Gastroesophageal sphincter (tissue), 4 donors: Measurements from ENCODE around the gene ADGRF1. TPM values are rescaled to one million over a fixed set of nuclear protein-coding genes. Genes with fewer than 3 reads are reported as not detected.
A peak's percentile ranks its signal among the peaks of the same experiment; 100 is the strongest.

Experiments
- ATAC-seq: fragments of 150-250 bp; one replicate; pipeline ENCODE4 v1.9.1; 2016; ENCODE audit warnings: mild to moderate bottlenecking, moderate library complexity
- H3K27ac ChIP-seq, 4 donors: fragments of 200-600 bp; sonication (generic) in 3 of 4; 1 replicate in 3 of 4; 2 replicates in 1 of 4; pipeline ENCODE4 v1.5.1; 2016 to 2019
- H3K27me3 ChIP-seq: fragments of 200-600 bp; sonication (generic); one replicate; pipeline ENCODE4 v1.5.1; 2019
- H3K36me3 ChIP-seq, 2 donors: fragments of 200-600 bp; sonication (generic); one replicate each; pipeline ENCODE4 v1.5.1; 2019; ENCODE audit warnings: control low read depth in 1 of 2
- H3K4me1 ChIP-seq, 3 donors: fragments of 200-600 bp; sonication (generic); 1 replicate in 2 of 3; 2 replicates in 1 of 3; pipeline ENCODE4 v1.5.1; 2016 to 2019; ENCODE audit warnings: control low read depth in 2 of 3
- H3K4me3 ChIP-seq, 2 donors: fragments of 200-600 bp; sonication (generic); one replicate each; pipeline ENCODE4 v1.5.1; 2019; ENCODE audit warnings: mild to moderate bottlenecking in 1 of 2, moderate library complexity in 1 of 2
- H3K9me3 ChIP-seq, 3 donors: fragments of 200-600 bp; sonication (generic); one replicate each; pipeline ENCODE4 v1.5.1; 2017 to 2019; ENCODE audit warnings: control low read depth in 2 of 3
- CTCF ChIP-seq, 4 experiments: fragments of 200-600 bp in 2 of 4; fragments of 450-650 bp in 2 of 4; sonication (generic) in 1 of 4; IDR thresholded peaks; one replicate each; pipeline ENCODE4 v1.5.1; 2017 to 2019; ENCODE audit warnings: antibody characterized with exemption in 4 of 4, mild to moderate bottlenecking in 2 of 4, moderate library complexity in 2 of 4
- EP300 ChIP-seq: sonication (generic); formaldehyde crosslinking; IDR thresholded peaks from one replicate; pipeline ENCODE4 v1.6.1; 2017; ENCODE audit warnings: antibody characterized with exemption, mild to moderate bottlenecking
- POLR2A ChIP-seq, 2 donors: fragments of 450-650 bp; IDR thresholded peaks; one replicate each; pipeline ENCODE4 v1.6.1; 2017; ENCODE audit warnings: antibody characterized with exemption in 2 of 2, mild to moderate bottlenecking in 2 of 2, moderate library complexity in 1 of 2
- POLR2AphosphoS5 ChIP-seq: sonication (generic); formaldehyde crosslinking; IDR thresholded peaks from one replicate; pipeline ENCODE4 v1.6.1; 2017; ENCODE audit warnings: antibody characterized with exemption
- WGBS, 2 donors: methylation state at CpG; one replicate each; pipeline ENCODE4 v1.1.5; 2018; ENCODE audit warnings: low coverage in 1 of 2; 5-methylcytosine and 5-hydroxymethylcytosine counted together
- total RNA-seq, 4 donors: library from RNA; depleted of rRNA; stranded (reverse); fragments of >200 nt; gene quantifications; one replicate each; pipeline ENCODE4 v1.1.0, GENCODE V29; 2016

Gene ADGRF1
- total RNA-seq, 4 donors from 2014 or later: 1.8 TPM; not detected in 3

- 0% methylated on average over 1 of the region's 3 CpGs for WGBS, 2 donors
- H3K9me3 ChIP-seq: no peaks in the 10 kb centered on the region
- peaks cover 11 to 37% (median 11%) of the 10 kb centered on the region in 3 donors for H3K4me1 ChIP-seq
- TF ChIP-seq CTCF (IDR thresholded peaks at IDR 0.05) (no peak), POLR2AphosphoS5 (peak; percentile 100)
- H3K27ac ChIP-seq: peak overlapping the region; percentile 30 to 76 (median 66)
- no peaks in the 10 kb centered on the region for H3K27me3 ChIP-seq
- H3K4me3 ChIP-seq: peak overlapping the region; percentile 2 to 15
- peak; percentile 97 for ATAC-seq
- no peaks in the 10 kb centered on the region for H3K36me3 ChIP-seq
Observed at GRCh38 chr6:47083586-47084047, 41.5 kb upstream of the ADGRF1 start.

- WGBS, 2 donors: 100% methylated on average over 1 to 2 of the region's 5 CpGs
- no peak overlapping the region for H3K4me3 ChIP-seq
- no peaks in the 10 kb centered on the region for H3K27me3 ChIP-seq
Observed at GRCh38 chr6:47080083-47080596, 38.0 kb upstream of the ADGRF1 start.

GRCh38 chr6:47079638-47080037 lies 37.5 kb upstream of the ADGRF1 start:
- Histone ChIP-seq H3K36me3 (no peaks in the 10 kb centered on the region), H3K4me3 (no peak overlapping the region), H3K4me1 (peaks cover 10 to 46% (median 16%) of the 10 kb centered on the region in 3 donors), H3K9me3 (no peaks in the 10 kb centered on the region), H3K27ac (no peak overlapping the region), H3K27me3 (no peaks in the 10 kb centered on the region)
- WGBS, 2 donors: 77% methylated on average over 5 of the region's 7 CpGs; no CpG with 5 or more reads in 1 of the 2 donors
- no peak for ATAC-seq
- TF ChIP-seq POLR2A (IDR thresholded peaks at IDR 0.05): no peak
- no peak for TF ChIP-seq CTCF (IDR thresholded peaks at IDR 0.05)
- no peak for TF ChIP-seq EP300
- no peak for TF ChIP-seq POLR2AphosphoS5

More at GRCh38 chr6:47080083-47080596, 38.0 kb upstream of the ADGRF1 start:
- TF ChIP-seq POLR2AphosphoS5 (no peak), EP300 (no peak), CTCF (IDR thresholded peaks at IDR 0.05) (no peak)
- H3K4me1 ChIP-seq: peaks cover 11 to 51% (median 16%) of the 10 kb centered on the region in 3 donors
- no peaks in the 10 kb centered on the region for H3K36me3 ChIP-seq
- no peak for ATAC-seq
- no peaks in the 10 kb centered on the region for H3K9me3 ChIP-seq
- no peak overlapping the region for H3K27ac ChIP-seq

- TF ChIP-seq EP300: no peak
- TF ChIP-seq POLR2A (IDR thresholded peaks at IDR 0.05): no peak
- no peak for TF ChIP-seq CTCF (IDR thresholded peaks at IDR 0.05)
- TF ChIP-seq POLR2AphosphoS5: no peak
- peaks cover 3 to 40% (median 12%) of the 10 kb centered on the region in 3 donors for H3K4me1 ChIP-seq
- 80 to 88% methylated on average over 4 to 6 of the region's 6 CpGs for WGBS, 2 donors
Observed at GRCh38 chr6:47078991-47079390, 36.9 kb upstream of the ADGRF1 start.

More at GRCh38 chr6:47078991-47079390, 36.9 kb upstream of the ADGRF1 start:
- no peaks in the 10 kb centered on the region for H3K27me3 ChIP-seq
- no peak overlapping the region for H3K27ac ChIP-seq
- no peak for ATAC-seq
- H3K36me3 ChIP-seq: no peaks in the 10 kb centered on the region
- H3K9me3 ChIP-seq: no peaks in the 10 kb centered on the region
- no peak overlapping the region for H3K4me3 ChIP-seq
